BE2C (cell line): ENCODE results near the gene AGAP2.

Source experiments
- DNase-seq: peaks from one replicate; pipeline ENCODE4 v3.0.0-alpha.2; 2020
- H3K27me3 ChIP-seq: fragments of 250-450 bp; sonication (Bioruptor Pico); 2 replicates; pipeline ENCODE4 v1.5.1; 2020; ENCODE audit warnings: mild to moderate bottlenecking
- H3K36me3 ChIP-seq: fragments of 250-450 bp; sonication (Bioruptor Pico); 2 replicates; pipeline ENCODE4 v1.5.1; 2020; ENCODE audit warnings: mild to moderate bottlenecking
- H3K4me1 ChIP-seq: fragments of 250-450 bp; sonication (Bioruptor Pico); 2 replicates; pipeline ENCODE4 v1.5.1; 2020
- H3K4me3 ChIP-seq: 2 replicates; pipeline ENCODE4 v1.5.1; 2011; ENCODE audit warnings: low read depth, low read length
- H3K9me3 ChIP-seq: fragments of 250-450 bp; sonication (Bioruptor Pico); 2 replicates; pipeline ENCODE4 v1.5.1; 2020
- CTCF ChIP-seq: IDR thresholded peaks from 2 replicates; pipeline ENCODE4 v1.5.1; 2012; ENCODE audit warnings: mild to moderate bottlenecking, low read depth, low read length

AGAP2 gene

GRCh38 chr12:57739914-57740538 lies 1.5 kb upstream of the AGAP2 start:
- Histone ChIP-seq H3K36me3 (no peaks in the 10 kb centered on the region), H3K4me1 (no peaks in the 10 kb centered on the region; the same call in 1 of the 2 replicates), H3K4me3 (no peak overlapping the region), H3K9me3 (no peaks in the 10 kb centered on the region), H3K27me3 (peaks cover 52% of the 10 kb centered on the region)
- no peak for TF ChIP-seq CTCF
- no peak for DNase-seq

- DNase-seq = no peak
- H3K27me3 ChIP-seq = peaks cover 57% of the 10 kb centered on the region
Measured at GRCh38 chr12:57739387-57739786, 845 bp upstream of the AGAP2 start.

GRCh38 chr12:57737467-57738460 lies 778 bp downstream of the AGAP2 start:
- Histone ChIP-seq H3K9me3 (no peaks in the 10 kb centered on the region), H3K36me3 (no peaks in the 10 kb centered on the region), H3K27me3 (peaks cover 57% of the 10 kb centered on the region), H3K4me3 (peak overlapping the region; percentile 36), H3K4me1 (no peaks in the 10 kb centered on the region; the same call in 1 of the 2 replicates)
- DNase-seq = peak; percentile 48
- TF ChIP-seq CTCF = peak; percentile 28; the same call in 1 of the 2 replicates

More at GRCh38 chr12:57739387-57739786, 845 bp upstream of the AGAP2 start:
- H3K4me3 ChIP-seq = no peak overlapping the region
- no peak for TF ChIP-seq CTCF
- no peaks in the 10 kb centered on the region for H3K9me3 ChIP-seq
- no peaks in the 10 kb centered on the region; the same call in 1 of the 2 replicates for H3K4me1 ChIP-seq
- H3K36me3 ChIP-seq = no peaks in the 10 kb centered on the region

- Histone ChIP-seq H3K27me3 (peaks cover 57% of the 10 kb centered on the region), H3K4me3 (no peak overlapping the region; the same call in 1 of the 2 replicates)
Measured at GRCh38 chr12:57736741-57737466, 1.6 kb downstream of the AGAP2 start.

More at GRCh38 chr12:57736741-57737466, 1.6 kb downstream of the AGAP2 start:
- no peaks in the 10 kb centered on the region for H3K36me3 ChIP-seq
- no peak for TF ChIP-seq CTCF
- H3K4me1 ChIP-seq = no peaks in the 10 kb centered on the region; the same call in 1 of the 2 replicates
- H3K9me3 ChIP-seq = no peaks in the 10 kb centered on the region
- no peak for DNase-seq
